GM12864 (cell line): ENCODE data around the gene AXDND1.

Source experiments
- DNase-seq: peaks from one replicate; pipeline ENCODE4 v3.0.0-alpha.2; 2011; ENCODE audit warnings: low read depth
- H3K4me3 ChIP-seq: 2 replicates; pipeline ENCODE4 v1.5.1; 2011; ENCODE audit warnings: mild to moderate bottlenecking, low read depth, low read length, control low read depth
- TF ChIP-seq, protein P1 (sequence below): IDR thresholded peaks from 2 replicates; pipeline ENCODE4 v1.5.1; 2011; ENCODE audit warnings: low read depth, mild to moderate bottlenecking, moderate library complexity, low read length, control low read depth, inconsistent platforms; ENCODE audit errors: missing control alignments

AXDND1 gene

DNA sequence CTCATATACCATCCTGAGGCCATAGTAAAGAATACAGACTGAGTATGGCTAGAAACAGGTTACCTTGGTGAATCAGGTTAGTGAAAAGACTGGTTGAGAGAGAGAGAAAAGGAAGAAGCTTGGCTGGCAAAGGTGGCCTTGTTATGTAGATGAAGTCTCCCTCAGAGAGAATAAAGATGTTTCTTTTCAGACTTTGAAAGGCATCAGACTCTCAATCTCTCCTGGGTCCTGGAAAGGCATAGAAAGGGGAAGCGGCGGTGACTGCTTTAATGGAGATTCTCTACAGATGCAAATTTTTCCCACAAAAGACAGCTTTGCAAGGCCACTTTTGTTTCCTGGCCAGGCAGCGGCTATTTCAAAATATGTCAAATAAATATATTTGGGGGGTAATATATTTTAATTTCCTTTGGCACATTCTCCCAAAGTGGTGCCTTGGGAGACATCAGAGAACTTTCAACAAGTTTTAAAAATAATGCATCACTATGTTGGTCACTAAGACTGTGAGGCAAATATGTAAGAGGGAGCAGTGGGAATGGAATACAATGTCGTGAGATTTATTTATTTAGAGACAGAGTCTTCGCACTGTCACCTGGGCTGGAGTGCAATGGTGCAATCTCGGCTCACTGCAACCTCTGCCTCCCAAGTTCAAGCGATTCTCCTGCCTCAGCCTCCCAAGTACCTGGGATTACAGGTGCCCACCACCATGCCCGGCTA lies 163.9 kb downstream of the AXDND1 start:
- TF ChIP-seq, protein P1, sequence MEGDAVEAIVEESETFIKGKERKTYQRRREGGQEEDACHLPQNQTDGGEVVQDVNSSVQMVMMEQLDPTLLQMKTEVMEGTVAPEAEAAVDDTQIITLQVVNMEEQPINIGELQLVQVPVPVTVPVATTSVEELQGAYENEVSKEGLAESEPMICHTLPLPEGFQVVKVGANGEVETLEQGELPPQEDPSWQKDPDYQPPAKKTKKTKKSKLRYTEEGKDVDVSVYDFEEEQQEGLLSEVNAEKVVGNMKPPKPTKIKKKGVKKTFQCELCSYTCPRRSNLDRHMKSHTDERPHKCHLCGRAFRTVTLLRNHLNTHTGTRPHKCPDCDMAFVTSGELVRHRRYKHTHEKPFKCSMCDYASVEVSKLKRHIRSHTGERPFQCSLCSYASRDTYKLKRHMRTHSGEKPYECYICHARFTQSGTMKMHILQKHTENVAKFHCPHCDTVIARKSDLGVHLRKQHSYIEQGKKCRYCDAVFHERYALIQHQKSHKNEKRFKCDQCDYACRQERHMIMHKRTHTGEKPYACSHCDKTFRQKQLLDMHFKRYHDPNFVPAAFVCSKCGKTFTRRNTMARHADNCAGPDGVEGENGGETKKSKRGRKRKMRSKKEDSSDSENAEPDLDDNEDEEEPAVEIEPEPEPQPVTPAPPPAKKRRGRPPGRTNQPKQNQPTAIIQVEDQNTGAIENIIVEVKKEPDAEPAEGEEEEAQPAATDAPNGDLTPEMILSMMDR: no peak
- H3K4me3 ChIP-seq: no peak overlapping the region
- no peak for DNase-seq

DNA sequence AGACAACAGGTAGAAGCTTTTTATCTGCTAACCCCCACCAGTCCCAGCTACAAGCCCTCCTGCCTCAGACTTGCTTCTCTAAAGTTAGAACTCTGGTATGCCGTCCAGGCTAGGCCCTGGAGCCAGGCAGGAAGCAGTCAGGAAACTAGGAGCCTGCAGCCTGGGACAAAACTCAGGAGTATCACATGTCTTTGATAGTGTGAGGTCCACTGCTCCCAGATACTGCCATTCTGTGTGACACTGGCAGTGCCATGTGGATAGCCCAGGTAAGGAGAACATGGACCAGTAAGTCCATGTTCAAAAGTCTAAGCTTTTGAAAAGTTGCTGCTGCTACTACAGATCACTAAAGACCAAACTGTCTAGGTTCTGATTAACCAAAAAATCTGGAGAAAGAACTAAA lies 164.6 kb downstream of the AXDND1 start:
- H3K4me3 ChIP-seq: no peak overlapping the region
- no peak for DNase-seq
- TF ChIP-seq, protein P1: no peak

DNA sequence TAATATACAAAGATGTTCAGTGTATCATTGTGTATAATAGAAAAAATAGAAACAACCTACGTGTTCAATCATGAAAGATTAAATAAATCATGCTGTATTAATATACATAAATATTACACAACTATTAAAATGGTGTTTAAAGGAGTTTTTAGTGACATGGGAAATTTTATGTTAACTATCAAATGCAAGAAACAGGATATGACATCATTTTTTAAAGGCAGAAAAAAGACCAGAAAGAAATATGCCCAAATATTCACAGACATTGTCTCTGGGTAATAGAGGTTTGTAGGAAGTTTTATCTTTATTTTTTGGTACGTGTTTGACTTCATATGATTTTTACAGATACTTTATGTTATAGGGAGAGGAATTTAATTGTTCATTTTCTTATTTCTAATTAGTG lies 176.0 kb downstream of the AXDND1 start:
- no peak overlapping the region for H3K4me3 ChIP-seq
- no peak for DNase-seq
- TF ChIP-seq, protein P1: no peak

DNA sequence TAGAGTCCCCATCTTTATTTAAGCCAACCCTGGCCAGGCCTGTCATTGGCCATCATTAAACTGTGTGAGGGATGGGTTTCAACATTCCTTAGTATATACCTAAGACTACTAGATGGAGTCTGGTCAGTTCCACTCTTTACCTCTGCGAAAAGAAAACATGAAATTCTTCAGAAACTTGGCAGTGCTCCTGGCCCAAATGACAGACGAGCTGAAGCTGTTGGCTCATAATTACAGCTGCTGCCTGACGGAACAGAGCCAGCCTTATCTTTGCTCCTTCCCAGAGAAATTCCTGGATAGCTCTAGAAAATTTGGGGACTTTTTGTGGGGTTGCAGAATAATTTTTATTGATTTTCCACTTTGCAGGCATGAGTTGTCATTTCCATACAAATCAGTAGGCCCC lies 179.6 kb downstream of the AXDND1 start:
- no peak for DNase-seq
- no peak overlapping the region for H3K4me3 ChIP-seq
- TF ChIP-seq, protein P1: no peak

DNA sequence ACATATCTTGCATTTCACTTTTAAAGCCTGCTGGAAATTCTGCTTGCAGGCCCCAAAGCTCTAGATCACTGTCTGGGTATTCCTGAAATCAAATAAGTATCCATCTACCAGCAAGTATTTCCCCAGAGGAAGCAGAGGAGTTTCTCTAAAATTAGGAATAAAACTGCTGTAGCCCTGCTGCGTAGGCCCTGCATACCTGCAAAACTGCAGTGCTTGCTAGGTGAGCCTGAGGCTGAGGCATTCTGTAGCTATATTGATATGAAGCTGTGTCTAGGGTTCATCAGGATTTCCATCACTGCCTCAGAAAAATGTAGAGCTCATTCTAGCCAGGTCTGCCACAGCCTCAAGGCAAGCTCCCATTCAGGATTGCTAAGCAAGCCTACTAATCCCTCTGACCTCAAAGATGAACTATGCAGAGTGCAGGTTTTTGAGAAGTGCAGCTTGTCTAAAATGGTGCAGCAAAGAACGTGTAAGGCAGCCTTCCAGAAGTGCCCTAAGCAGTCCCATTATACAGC lies 181.3 kb downstream of the AXDND1 start:
- no peak for DNase-seq
- TF ChIP-seq, protein P1: no peak
- H3K4me3 ChIP-seq: no peak overlapping the region

DNA sequence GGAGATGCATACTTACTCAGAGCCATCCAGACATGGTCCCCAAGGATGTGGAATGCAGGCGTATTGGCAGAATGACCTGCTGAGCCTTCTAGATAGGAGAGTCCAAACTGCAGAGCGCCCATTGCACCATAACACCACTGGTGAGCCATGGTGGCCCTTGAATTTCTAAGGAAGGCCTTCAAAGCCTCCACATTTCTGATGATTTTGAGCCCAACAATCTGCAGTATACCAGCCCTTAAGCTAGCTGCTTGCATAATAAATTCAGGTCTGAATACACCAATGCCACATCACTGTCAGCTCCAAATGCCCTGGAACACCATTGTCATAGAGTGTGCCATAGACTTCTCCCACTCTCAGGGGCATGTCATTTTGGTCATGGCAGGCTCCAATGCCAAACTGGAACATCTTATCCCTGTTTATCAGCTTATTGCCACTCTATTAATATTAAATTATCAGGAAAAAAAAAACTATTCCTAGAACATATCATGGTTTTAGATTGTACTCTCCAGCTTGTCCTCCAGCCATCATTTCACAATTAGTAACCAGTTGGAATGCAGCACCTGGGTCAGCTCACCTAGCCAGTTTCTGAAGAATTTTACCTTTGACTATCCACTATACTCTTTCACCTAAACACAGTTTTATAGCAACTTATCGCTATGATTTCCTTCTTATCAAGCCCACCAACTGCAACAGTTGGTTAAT lies 183.0 kb downstream of the AXDND1 start:
- no peak overlapping the region for H3K4me3 ChIP-seq
- TF ChIP-seq, protein P1: no peak
- DNase-seq: no peak
